Liver (tissue), 3 donors: ENCODE measurements around the gene NFKB1.

Source experiments
- CTCF ChIP-seq: fragments of 150-350 bp; IDR thresholded peaks from 2 replicates; pipeline ENCODE4 v1.5.1; 2017; ENCODE audit warnings: improper control_type of control experiment, low read depth, low read length; ENCODE audit not compliant: missing input control
- FOXA1 ChIP-seq: IDR thresholded peaks from 2 replicates; pipeline ENCODE4 v1.6.1; 2016; ENCODE audit warnings: antibody characterized with exemption
- JUND ChIP-seq, 2 donors: IDR thresholded peaks; 2 replicates each; pipeline ENCODE4 v1.6.1; 2016; ENCODE audit warnings: antibody characterized with exemption in 2 of 2
- RXRA ChIP-seq, 2 donors: IDR thresholded peaks; 2 replicates each; pipeline ENCODE4 v1.6.1; 2017 to 2018; ENCODE audit warnings: antibody characterized with exemption in 2 of 2, mild to moderate bottlenecking in 1 of 2
- TF ChIP-seq, protein P1 (sequence below): IDR thresholded peaks from 2 replicates; pipeline ENCODE4 v1.6.1; 2016; ENCODE audit warnings: antibody characterized with exemption, mild to moderate bottlenecking
- TF ChIP-seq, protein P2 (sequence below): IDR thresholded peaks from 2 replicates; pipeline ENCODE4 v1.6.1; 2016; ENCODE audit warnings: antibody characterized with exemption
- donor health status: healthy.
- donor health status: healthy.

GRCh38 chr4:102500696-102501446, at the start of gene NFKB1:
- TF ChIP-seq CTCF (no peak), RXRA (IDR thresholded peaks at IDR 0.05) (no peak), JUND (IDR thresholded peaks at IDR 0.05) (no peak), FOXA1 (no peak)
- TF ChIP-seq, protein P1, sequence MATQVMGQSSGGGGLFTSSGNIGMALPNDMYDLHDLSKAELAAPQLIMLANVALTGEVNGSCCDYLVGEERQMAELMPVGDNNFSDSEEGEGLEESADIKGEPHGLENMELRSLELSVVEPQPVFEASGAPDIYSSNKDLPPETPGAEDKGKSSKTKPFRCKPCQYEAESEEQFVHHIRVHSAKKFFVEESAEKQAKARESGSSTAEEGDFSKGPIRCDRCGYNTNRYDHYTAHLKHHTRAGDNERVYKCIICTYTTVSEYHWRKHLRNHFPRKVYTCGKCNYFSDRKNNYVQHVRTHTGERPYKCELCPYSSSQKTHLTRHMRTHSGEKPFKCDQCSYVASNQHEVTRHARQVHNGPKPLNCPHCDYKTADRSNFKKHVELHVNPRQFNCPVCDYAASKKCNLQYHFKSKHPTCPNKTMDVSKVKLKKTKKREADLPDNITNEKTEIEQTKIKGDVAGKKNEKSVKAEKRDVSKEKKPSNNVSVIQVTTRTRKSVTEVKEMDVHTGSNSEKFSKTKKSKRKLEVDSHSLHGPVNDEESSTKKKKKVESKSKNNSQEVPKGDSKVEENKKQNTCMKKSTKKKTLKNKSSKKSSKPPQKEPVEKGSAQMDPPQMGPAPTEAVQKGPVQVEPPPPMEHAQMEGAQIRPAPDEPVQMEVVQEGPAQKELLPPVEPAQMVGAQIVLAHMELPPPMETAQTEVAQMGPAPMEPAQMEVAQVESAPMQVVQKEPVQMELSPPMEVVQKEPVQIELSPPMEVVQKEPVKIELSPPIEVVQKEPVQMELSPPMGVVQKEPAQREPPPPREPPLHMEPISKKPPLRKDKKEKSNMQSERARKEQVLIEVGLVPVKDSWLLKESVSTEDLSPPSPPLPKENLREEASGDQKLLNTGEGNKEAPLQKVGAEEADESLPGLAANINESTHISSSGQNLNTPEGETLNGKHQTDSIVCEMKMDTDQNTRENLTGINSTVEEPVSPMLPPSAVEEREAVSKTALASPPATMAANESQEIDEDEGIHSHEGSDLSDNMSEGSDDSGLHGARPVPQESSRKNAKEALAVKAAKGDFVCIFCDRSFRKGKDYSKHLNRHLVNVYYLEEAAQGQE, result peak; percentile 2
- TF ChIP-seq, protein P2, sequence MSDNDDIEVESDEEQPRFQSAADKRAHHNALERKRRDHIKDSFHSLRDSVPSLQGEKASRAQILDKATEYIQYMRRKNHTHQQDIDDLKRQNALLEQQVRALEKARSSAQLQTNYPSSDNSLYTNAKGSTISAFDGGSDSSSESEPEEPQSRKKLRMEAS, result no peak
